Smooth muscle cell (in vitro differentiated cells): Measurements from ENCODE around the gene ATP2C2. TPM values are rescaled to one million over a fixed set of nuclear protein-coding genes. Genes with fewer than 3 reads are reported as not detected.

Experiments
- DNase-seq: peaks from one replicate; lab custom pipeline; 2025; ENCODE audit not compliant: unreplicated experiment; lab: John Stamatoyannopoulos, UW
- H2AFZ ChIP-seq: fragments of 200-600 bp; sonication (generic); 2 replicates; pipeline ENCODE4 v1.6.0; 2016; ENCODE audit warnings: antibody characterized with exemption, low read depth, mild to moderate bottlenecking
- H3F3A ChIP-seq: fragments of 200-600 bp; sonication (generic); 2 replicates; pipeline ENCODE4 v1.6.0; 2017; ENCODE audit warnings: antibody characterized with exemption, low read depth
- H3K27ac ChIP-seq: fragments of 200-600 bp; sonication (generic); 2 replicates; pipeline ENCODE4 v1.5.1; 2016; ENCODE audit warnings: low read depth, mild to moderate bottlenecking
- H3K27me3 ChIP-seq: fragments of 200-600 bp; sonication (generic); 2 replicates; pipeline ENCODE4 v1.6.1; 2016; ENCODE audit warnings: low read depth, mild to moderate bottlenecking
- H3K36me3 ChIP-seq: fragments of 200-600 bp; sonication (generic); 2 replicates; pipeline ENCODE4 v1.5.1; 2016; ENCODE audit warnings: low read depth
- H3K4me1 ChIP-seq: fragments of 200-600 bp; sonication (generic); 2 replicates; pipeline ENCODE4 v1.5.1; 2016; ENCODE audit warnings: low read depth
- H3K4me2 ChIP-seq: fragments of 200-600 bp; sonication (generic); 2 replicates; pipeline ENCODE4 v1.6.0; 2016; ENCODE audit warnings: mild to moderate bottlenecking
- H3K4me3 ChIP-seq: fragments of 200-600 bp; sonication (generic); 2 replicates; pipeline ENCODE4 v1.5.1; 2016; ENCODE audit warnings: mild to moderate bottlenecking
- H3K79me2 ChIP-seq: fragments of 200-600 bp; sonication (generic); 2 replicates; pipeline ENCODE4 v1.6.0; 2016; ENCODE audit warnings: low read depth, mild to moderate bottlenecking
- H3K9ac ChIP-seq: fragments of 200-600 bp; sonication (generic); 2 replicates; pipeline ENCODE4 v1.6.0; 2016; ENCODE audit warnings: low read depth
- H3K9me3 ChIP-seq: fragments of 200-600 bp; sonication (generic); replicated peaks from 2 replicates; pipeline ENCODE4 v1.5.1; 2016; ENCODE audit warnings: low read depth
- H4K20me1 ChIP-seq: fragments of 200-600 bp; sonication (generic); 2 replicates; pipeline ENCODE4 v1.6.0; 2016; ENCODE audit warnings: low read depth
- CTCF ChIP-seq: fragments of 200-600 bp; sonication (generic); IDR thresholded peaks from 2 replicates; pipeline ENCODE4 v1.5.1; 2017; ENCODE audit warnings: borderline replicate concordance, mild to moderate bottlenecking, antibody characterized with exemption; ENCODE audit not compliant: insufficient read depth, poor library complexity, severe bottlenecking
- WGBS: methylation state at CpG from one replicate; pipeline ENCODE4 v1.1.7; 2016; ENCODE audit warnings: low lambda C conversion rate; 5-methylcytosine and 5-hydroxymethylcytosine counted together
- polyA plus RNA-seq: library from polyadenylated mRNA; unstranded; fragments of >200 nt; fragmentation: Nextera tagmentation; extraction: Ambion mirVana; gene quantifications from 2 replicates; pipeline ENCODE4 v1.2.1, GENCODE V29; 2016
- total RNA-seq: library from RNA; depleted of rRNA; stranded (reverse); fragments of >200 nt; gene quantifications from 2 replicates; pipeline ENCODE4 v1.2.3, GENCODE V29; 2014

Gene ATP2C2
- total and polyA plus RNA-seq, 2 experiments from 2014 or later: 3.1 to 4.1 TPM

GRCh38 chr16:84362471-84362941 lies 5.8 kb upstream of the ATP2C2 start:
- WGBS: 78% methylated on average over 13 of the region's 13 CpGs
- no peak for TF ChIP-seq CTCF
- DNase-seq: no peak

GRCh38 chr16:84366208-84366607 lies 2.1 kb upstream of the ATP2C2 start:
- Histone ChIP-seq H3K4me3 (no peak overlapping the region), H3K9me3 (no peaks in the 10 kb centered on the region), H3K27ac (no peak overlapping the region), H3K27me3 (peaks cover 55% of the 10 kb centered on the region), H3F3A (no peaks in the 10 kb centered on the region), H3K36me3 (no peaks in the 10 kb centered on the region), H4K20me1 (no peaks in the 10 kb centered on the region), H3K4me1 (peaks cover 13% of the 10 kb centered on the region), H2AFZ (no peak overlapping the region), H3K4me2 (no peak overlapping the region), H3K79me2 (no peaks in the 10 kb centered on the region), H3K9ac (no peak overlapping the region)
- no peak for DNase-seq
- no peak for TF ChIP-seq CTCF
- 89% methylated on average over 9 of the region's 9 CpGs for WGBS

More at GRCh38 chr16:84362471-84362941, 5.8 kb upstream of the ATP2C2 start:
- Histone ChIP-seq H3K4me1 (peaks cover 6% of the 10 kb centered on the region), H2AFZ (no peak overlapping the region), H3F3A (no peaks in the 10 kb centered on the region), H3K79me2 (no peaks in the 10 kb centered on the region), H3K4me2 (no peak overlapping the region), H3K4me3 (no peak overlapping the region), H4K20me1 (no peaks in the 10 kb centered on the region), H3K36me3 (no peaks in the 10 kb centered on the region), H3K27ac (no peak overlapping the region), H3K27me3 (peaks cover 18% of the 10 kb centered on the region), H3K9ac (no peak overlapping the region), H3K9me3 (no peaks in the 10 kb centered on the region)

- H3K9ac ChIP-seq: no peak overlapping the region
- peaks cover 59% of the 10 kb centered on the region for H3K27me3 ChIP-seq
- H3F3A ChIP-seq: no peaks in the 10 kb centered on the region
- H3K4me3 ChIP-seq: no peak overlapping the region
- no peak overlapping the region for H3K27ac ChIP-seq
- H3K9me3 ChIP-seq: no peaks in the 10 kb centered on the region
- no peaks in the 10 kb centered on the region for H3K36me3 ChIP-seq
- no peak overlapping the region for H3K4me2 ChIP-seq
- H3K79me2 ChIP-seq: no peaks in the 10 kb centered on the region
- no peak overlapping the region for H2AFZ ChIP-seq
- H3K4me1 ChIP-seq: peaks cover 8% of the 10 kb centered on the region
- TF ChIP-seq CTCF: no peak
- no peaks in the 10 kb centered on the region for H4K20me1 ChIP-seq
- 85% methylated on average over 9 of the region's 9 CpGs for whole genome bisulfite sequencing
- DNase-seq: no peak
These were observed 1.0 kb upstream of the ATP2C2 start for GRCh38 chr16:84367297-84367680.

- Histone ChIP-seq H3K36me3 (no peaks in the 10 kb centered on the region), H3K4me2 (peak overlapping the region; percentile 84), H3K4me3 (peak overlapping the region; percentile 45), H3K27me3 (peaks cover 59% of the 10 kb centered on the region), H3K4me1 (peaks cover 7% of the 10 kb centered on the region), H3K79me2 (no peaks in the 10 kb centered on the region), H4K20me1 (no peaks in the 10 kb centered on the region), H3K27ac (no peak overlapping the region), H3K9ac (no peak overlapping the region), H3F3A (no peaks in the 10 kb centered on the region), H2AFZ (no peak overlapping the region), H3K9me3 (no peaks in the 10 kb centered on the region)
- DNase-seq: no peak
- no peak for TF ChIP-seq CTCF
- 34% methylated on average over 27 of the region's 27 CpGs for WGBS
These were observed 509 bp upstream of the ATP2C2 start for GRCh38 chr16:84367750-84368307.
